Choroid plexus epithelial cell (primary cell): ENCODE data around the gene CFAP99.

Experiments used
- DNase-seq: peaks from one replicate; pipeline ENCODE4 v3.0.0-alpha.2; 2010; ENCODE audit warnings: low read depth
- H3K4me3 ChIP-seq: 2 replicates; pipeline ENCODE4 v1.5.1; 2011; ENCODE audit warnings: low read depth, mild to moderate bottlenecking, control low read depth, low read length, moderate library complexity
- TF ChIP-seq, protein P1 (sequence below): conservative IDR thresholded peaks from 2 replicates; pipeline ENCODE4 v1.5.1; 2011; ENCODE audit warnings: low read depth, mild to moderate bottlenecking, control low read depth, inconsistent platforms, low read length, moderate library complexity

The CFAP99 gene

DNA sequence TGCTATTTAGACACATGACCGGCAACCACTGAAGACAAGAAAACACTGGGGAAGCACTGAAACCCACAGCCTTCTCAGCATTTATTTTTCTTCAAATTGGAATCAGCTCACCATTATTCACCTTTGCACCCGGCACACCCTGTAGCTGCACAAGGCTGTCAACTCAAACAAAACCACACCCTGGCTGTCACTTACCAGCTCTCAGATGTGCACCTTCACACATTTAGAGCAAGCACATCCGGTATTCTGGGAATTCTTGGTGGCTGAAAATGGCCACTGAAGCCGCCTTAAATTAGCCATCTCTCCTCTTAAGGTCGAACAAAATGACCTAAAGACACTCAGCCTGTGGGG lies 6.2 kb upstream of the CFAP99 start:
- TF ChIP-seq, protein P1, sequence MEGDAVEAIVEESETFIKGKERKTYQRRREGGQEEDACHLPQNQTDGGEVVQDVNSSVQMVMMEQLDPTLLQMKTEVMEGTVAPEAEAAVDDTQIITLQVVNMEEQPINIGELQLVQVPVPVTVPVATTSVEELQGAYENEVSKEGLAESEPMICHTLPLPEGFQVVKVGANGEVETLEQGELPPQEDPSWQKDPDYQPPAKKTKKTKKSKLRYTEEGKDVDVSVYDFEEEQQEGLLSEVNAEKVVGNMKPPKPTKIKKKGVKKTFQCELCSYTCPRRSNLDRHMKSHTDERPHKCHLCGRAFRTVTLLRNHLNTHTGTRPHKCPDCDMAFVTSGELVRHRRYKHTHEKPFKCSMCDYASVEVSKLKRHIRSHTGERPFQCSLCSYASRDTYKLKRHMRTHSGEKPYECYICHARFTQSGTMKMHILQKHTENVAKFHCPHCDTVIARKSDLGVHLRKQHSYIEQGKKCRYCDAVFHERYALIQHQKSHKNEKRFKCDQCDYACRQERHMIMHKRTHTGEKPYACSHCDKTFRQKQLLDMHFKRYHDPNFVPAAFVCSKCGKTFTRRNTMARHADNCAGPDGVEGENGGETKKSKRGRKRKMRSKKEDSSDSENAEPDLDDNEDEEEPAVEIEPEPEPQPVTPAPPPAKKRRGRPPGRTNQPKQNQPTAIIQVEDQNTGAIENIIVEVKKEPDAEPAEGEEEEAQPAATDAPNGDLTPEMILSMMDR, result no peak
- DNase-seq, result no peak
- no peak overlapping the region for H3K4me3 ChIP-seq

GRCh38 chr4:2412885-2413716 lies 5.7 kb upstream of the CFAP99 start:
- DNase-seq, result peak; percentile 93
- H3K4me3 ChIP-seq, result no peak overlapping the region
- TF ChIP-seq, protein P1, result peak; percentile 51

DNA sequence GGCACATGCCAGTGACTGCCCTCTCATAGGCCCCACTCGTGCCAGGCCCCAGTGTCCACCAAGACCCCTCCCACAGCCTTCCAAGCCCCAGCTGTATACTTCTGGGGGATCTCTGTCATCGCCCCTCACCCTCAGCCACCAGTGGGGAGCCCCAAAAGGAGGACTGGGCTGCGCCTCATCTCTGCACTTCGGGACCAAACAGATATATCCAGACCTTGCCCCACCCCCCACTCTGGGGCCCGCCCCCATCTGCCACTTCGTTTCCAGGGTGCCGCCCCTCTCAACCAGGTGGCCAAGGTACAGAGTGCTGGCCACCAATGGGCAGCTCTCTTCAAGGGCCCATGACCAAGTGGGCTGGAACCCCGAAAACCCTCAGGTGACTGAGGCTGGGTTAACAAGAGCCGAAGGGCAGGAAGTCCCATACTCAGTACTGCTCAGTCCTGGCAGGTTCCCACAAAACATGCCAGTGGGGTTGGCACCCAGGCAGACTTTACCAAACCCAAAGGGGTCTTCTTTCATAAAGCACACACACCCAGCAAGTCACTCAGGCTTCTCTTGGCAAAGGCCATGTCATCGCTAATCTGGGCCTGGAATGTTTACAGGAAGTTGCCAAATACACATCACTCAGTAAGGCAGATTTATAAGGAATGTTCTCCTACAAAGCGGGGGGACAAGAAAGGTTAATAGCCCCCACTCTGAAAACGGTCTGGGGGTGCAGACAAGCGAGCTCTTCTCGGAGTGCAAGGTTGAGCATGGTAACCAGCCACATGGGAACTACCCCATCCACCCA lies 4.7 kb upstream of the CFAP99 start:
- TF ChIP-seq, protein P1, result no peak
- no peak overlapping the region for H3K4me3 ChIP-seq
- DNase-seq, result no peak

- TF ChIP-seq, protein P1, result no peak
- no peak for DNase-seq
- no peak overlapping the region for H3K4me3 ChIP-seq
These were observed 3.5 kb upstream of the CFAP99 start for GRCh38 chr4:2415213-2415612.

DNA sequence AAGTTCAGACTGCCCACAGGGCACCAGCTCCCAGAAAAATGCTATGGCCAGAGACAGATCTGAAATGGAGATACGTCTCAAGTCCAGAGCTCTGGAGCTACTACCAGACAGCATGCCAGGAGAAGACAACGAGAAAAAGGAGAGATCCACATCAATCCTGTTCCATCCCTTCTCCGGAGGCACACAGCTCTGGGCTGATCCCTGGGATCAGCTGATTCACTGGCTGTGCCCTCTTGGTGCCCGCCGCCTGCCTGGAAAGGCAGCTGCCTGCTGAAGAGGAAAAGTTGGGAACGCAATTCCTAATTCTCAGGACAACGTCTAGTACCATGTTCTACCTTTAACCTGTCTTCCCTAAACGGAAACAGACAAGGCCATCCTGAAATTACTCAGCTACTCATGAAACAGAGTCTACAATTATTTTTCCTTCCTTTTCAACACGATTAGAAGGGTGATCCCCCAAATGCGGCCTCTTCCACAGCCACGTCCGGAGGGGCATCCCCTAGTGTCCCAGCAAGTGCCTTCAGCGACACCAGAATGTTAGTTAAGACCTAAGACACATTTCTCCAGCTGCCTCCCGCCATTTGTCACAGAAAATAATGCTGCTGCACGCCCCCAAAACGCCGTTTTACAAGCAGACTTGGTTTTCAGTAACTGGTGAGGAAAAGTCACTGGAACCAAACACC lies 2.7 kb upstream of the CFAP99 start:
- no peak overlapping the region for H3K4me3 ChIP-seq
- TF ChIP-seq, protein P1, result no peak
- no peak for DNase-seq

- DNase-seq, result no peak
- TF ChIP-seq, protein P1, result no peak
- peak overlapping the region; percentile 28 for H3K4me3 ChIP-seq
These were observed 2.1 kb upstream of the CFAP99 start for GRCh38 chr4:2416564-2417225.
